HepG2 (cell line): ENCODE results near the gene LDB3. TPM values are rescaled to one million over a fixed set of nuclear protein-coding genes. Genes with fewer than 3 reads are reported as not detected.

Experiments
- ATAC-seq: fragments of 200-7000 bp; cut with Tn5 transposase; 3 replicates; pipeline ENCODE4 v1.9.1; 2020; ENCODE audit warnings: mild to moderate bottlenecking, moderate library complexity
- BruUV-seq: library from RNA; stranded (reverse); fragments of 400-500 nt; replicated peaks from 2 replicates; lab custom pipeline; 2021; lab: Mats Ljungman, UMichigan
- CTCF ChIA-PET: fragments of 300-600 bp; formaldehyde crosslinking; extraction: SDS; loops from one replicate; lab custom pipeline; 2021; ENCODE audit warnings: low total read pairs, inconsistent platforms, low intra/inter-chr PET ratio; lab: Yijun Ruan, JAX
- POLR2A ChIA-PET: fragments of 350-600 bp; sonication (Branson Sonifier 250); formaldehyde crosslinking; loops from one replicate; lab custom pipeline; 2020; ENCODE audit warnings: antibody characterized with exemption, inconsistent platforms; lab: Yijun Ruan, JAX
- DNase-seq: peaks from one replicate; pipeline ENCODE4 v3.0.0-alpha.2; 2015; ENCODE audit warnings: low spot score
- FAIRE-seq: peaks from 3 replicates; lab custom pipeline; 2011; peaks lifted over from hg19 to GRCh38; lab: Jason Lieb, UNC
- H2AFZ ChIP-seq: one replicate; pipeline ENCODE4 v1.6.1; 2011; ENCODE audit warnings: low read length, inconsistent platforms
- H3K27ac ChIP-seq: fragments of 300-600 bp; 3 replicates; pipeline ENCODE4 v1.8.0; 2011; ENCODE audit warnings: mixed run types, mild to moderate bottlenecking, mixed read lengths, low read length, inconsistent platforms; ENCODE audit not compliant: insufficient read depth; ENCODE audit errors: extremely low read length
- H3K27me3 ChIP-seq, 2 experiments: fragments of 200-600 bp in 1 of 2; 2 replicates in 1 of 2; 3 replicates in 1 of 2; pipeline versions ENCODE4 v1.6.0 to v1.8.0; 2011; ENCODE audit warnings: low read length in 2 of 2, mild to moderate bottlenecking in 2 of 2, moderate library complexity in 2 of 2, inconsistent platforms in 1 of 2; ENCODE audit not compliant: insufficient read depth in 2 of 2, control insufficient read depth in 1 of 2
- H3K36me3 ChIP-seq, 2 experiments: fragments of 200-600 bp in 1 of 2; replicated peaks in 1 of 2; 2 replicates in 1 of 2; 3 replicates in 1 of 2; pipeline versions ENCODE4 v1.5.1 to v1.8.0; 2011; ENCODE audit warnings: low read length in 2 of 2, inconsistent platforms in 1 of 2; ENCODE audit not compliant: insufficient read depth in 2 of 2, control insufficient read depth in 1 of 2
- H3K4me1 ChIP-seq: 2 replicates; pipeline ENCODE4 v1.5.1; 2012; ENCODE audit warnings: low read length, inconsistent platforms; ENCODE audit not compliant: insufficient read depth
- H3K4me2 ChIP-seq: 2 replicates; pipeline ENCODE4 v1.6.0; 2011; ENCODE audit warnings: low read depth, low read length, inconsistent platforms
- H3K4me3 ChIP-seq, 3 experiments: fragments of 200-600 bp in 1 of 3; sonication (generic), shearing (Covaris generic) in 1 of 3; replicated peaks in 1 of 3; 2 replicates each; pipeline ENCODE4 v1.5.1; 2011 to 2016; ENCODE audit warnings: low read length in 3 of 3, inconsistent platforms in 2 of 3, low read depth in 2 of 3, mild to moderate bottlenecking in 2 of 3, control low read depth in 1 of 3, mixed read lengths in 1 of 3; ENCODE audit not compliant: insufficient read depth in 1 of 3
- H3K79me2 ChIP-seq: one replicate; pipeline ENCODE4 v1.6.1; 2011; ENCODE audit warnings: low read length, inconsistent platforms; ENCODE audit not compliant: insufficient read depth
- H3K9ac ChIP-seq: 2 replicates; pipeline ENCODE4 v1.6.0; 2011; ENCODE audit warnings: mild to moderate bottlenecking, low read depth, low read length, inconsistent platforms; ENCODE audit not compliant: insufficient read depth
- H3K9me3 ChIP-seq: 2 replicates; pipeline ENCODE4 v1.5.1; 2012; ENCODE audit warnings: mild to moderate bottlenecking, low read length
- H4K20me1 ChIP-seq: 2 replicates; pipeline ENCODE4 v1.6.0; 2011; ENCODE audit warnings: inconsistent platforms, mild to moderate bottlenecking, low read length, moderate library complexity; ENCODE audit not compliant: insufficient read depth
- GFI1 ChIP-seq: sonication (generic); formaldehyde crosslinking; IDR thresholded peaks from 2 replicates; pipeline ENCODE4 v1.5.0; 2020; ENCODE audit warnings: missing genetic modification reagents, mild to moderate bottlenecking, borderline replicate concordance
- PAX8 ChIP-seq: sonication (generic); formaldehyde crosslinking; IDR thresholded peaks from 2 replicates; pipeline ENCODE4 v1.8.0; 2022; ENCODE audit warnings: mild to moderate bottlenecking, missing genetic modification reagents, borderline replicate concordance
- PHF20 ChIP-seq: sonication (generic); formaldehyde crosslinking; IDR thresholded peaks from 2 replicates; pipeline ENCODE4 v1.5.0; 2020; ENCODE audit warnings: mild to moderate bottlenecking, missing genetic modification reagents
- SRY ChIP-seq: sonication (generic); formaldehyde crosslinking; IDR thresholded peaks from 2 replicates; pipeline ENCODE4 v1.8.0; 2022; ENCODE audit warnings: mild to moderate bottlenecking, missing genetic modification reagents
- ZNF572 ChIP-seq: sonication (generic); formaldehyde crosslinking; IDR thresholded peaks from 2 replicates; pipeline ENCODE4 v1.5.1; 2020; ENCODE audit warnings: mild to moderate bottlenecking, missing genetic modification reagents
- ZNF773 ChIP-seq: sonication (generic); formaldehyde crosslinking; IDR thresholded peaks from 2 replicates; pipeline ENCODE4 v1.4.0; 2020; ENCODE audit warnings: missing genetic modification reagents, borderline replicate concordance
- WGBS: methylation state at CpG from one replicate; pipeline ENCODE4 v1.1.6; 2017; ENCODE audit warnings: low lambda C conversion rate; 5-methylcytosine and 5-hydroxymethylcytosine counted together
- in situ Hi-C: cut with HindIII; loops from 2 replicates; pipeline ENCODE4 v1.10.0; 2017; ENCODE audit warnings: low pct_unique_long_range_greater_than_20kb; ENCODE audit not compliant: extremely low pct_ligation_motif_present
- intact Hi-C: fragments of 100-400 bp; cut with micrococcal nuclease; formaldehyde crosslinking; loops from one replicate; pipeline ENCODE4 v1.10.0; 2022; ENCODE audit not compliant: unreplicated experiment
- polyA plus RNA-seq, 8 experiments: library from polyadenylated mRNA; depleted of rRNA in 3 of 8; stranded (reverse) in 7 of 8; unstranded in 1 of 8; fragments of >200 nt; fragmentation: Illumina TruSeq in 4 of 8; extraction: Trizol in 4 of 8; gene quantifications; 2 replicates each; pipeline versions ENCODE4 v1.2.1 to v1.2.3, GENCODE V29; 2011 to 2016; ENCODE audit warnings: low read depth in 4 of 8, missing spikeins in 1 of 8, mixed read lengths in 1 of 8; ENCODE audit not compliant: insufficient read depth in 1 of 8
- total RNA-seq, 5 experiments: library from RNA; depleted of rRNA; stranded (reverse); fragments of >200 nt; fragmentation: Illumina TruSeq; extraction: Trizol; gene quantifications; 2 replicates each; pipeline ENCODE4 v1.2.3, GENCODE V29; 2016; ENCODE audit warnings: low read depth in 1 of 5
- TF ChIP-seq, protein P1 (sequence below): sonication (generic); formaldehyde crosslinking; IDR thresholded peaks from 2 replicates; pipeline ENCODE4 v1.8.0; 2022; ENCODE audit warnings: mild to moderate bottlenecking, missing genetic modification reagents
- TF ChIP-seq, protein P2 (sequence below): sonication (generic); formaldehyde crosslinking; IDR thresholded peaks from 2 replicates; pipeline ENCODE4 v1.4.0; 2020; ENCODE audit warnings: mild to moderate bottlenecking, missing genetic modification reagents

Gene LDB3
- total and polyA plus RNA-seq, 2 of the 13 experiments (the other 11 are each of a cell fraction or from before 2014, with no cell fraction given) = not detected

DNA sequence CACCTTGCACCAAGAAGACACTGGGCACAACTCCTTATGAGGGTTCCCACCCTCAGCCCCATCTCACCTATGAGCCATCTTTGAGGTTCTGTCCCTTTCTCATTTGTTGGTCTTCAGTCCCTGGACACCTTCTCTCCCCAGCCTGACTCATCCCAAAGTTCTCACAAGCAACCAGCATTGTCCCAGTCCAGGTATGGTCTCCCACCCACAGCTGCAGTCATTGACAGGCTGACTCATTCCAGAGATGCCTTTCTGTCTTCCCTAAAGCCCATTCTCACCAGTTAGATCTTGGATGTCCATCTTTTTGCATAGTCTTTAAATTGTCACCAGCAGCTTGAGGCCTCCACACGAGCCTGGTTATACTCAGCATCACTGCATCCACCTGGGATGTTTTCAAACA, 61.4 kb downstream of the LDB3 start:
- Histone ChIP-seq H4K20me1 (no peaks in the 10 kb centered on the region), H2AFZ (no peak overlapping the region), H3K4me1 (peaks cover 40% of the 10 kb centered on the region), H3K79me2 (no peaks in the 10 kb centered on the region), H3K4me2 (no peak overlapping the region), H3K9ac (no peak overlapping the region), H3K27me3 (peaks cover 2 to 23% of the 10 kb centered on the region in 2 experiments; a peak in 2 of 5 replicates), H3K27ac (no peak overlapping the region), H3K36me3 (no peaks in the 10 kb centered on the region), H3K9me3 (no peaks in the 10 kb centered on the region), H3K4me3 (no peak overlapping the region)
- ChIA-PET CTCF (no interaction called here), POLR2A (interaction anchor here (1.3 to 1.5 kb wide), 2 partner anchors 26 to 28 kb away, joined by 3 to 7 read pairs; partner anchors contain the start of gene BMPR1A)
- ATAC-seq (peak; percentile 23), FAIRE-seq (no peak), DNase-seq (no peak)
- 0% methylated on average over 1 of the region's 1 CpG for WGBS
- in situ Hi-C loops = no loop called here
- TF ChIP-seq SRY (CRISPR knock-in tag) (no peak), GFI1 (CRISPR knock-in tag) (no peak), PHF20 (CRISPR knock-in tag) (no peak), PAX8 (no peak), ZNF773 (CRISPR knock-in tag) (no peak), ZNF572 (CRISPR knock-in tag) (no peak)
- TF ChIP-seq, protein P1, sequence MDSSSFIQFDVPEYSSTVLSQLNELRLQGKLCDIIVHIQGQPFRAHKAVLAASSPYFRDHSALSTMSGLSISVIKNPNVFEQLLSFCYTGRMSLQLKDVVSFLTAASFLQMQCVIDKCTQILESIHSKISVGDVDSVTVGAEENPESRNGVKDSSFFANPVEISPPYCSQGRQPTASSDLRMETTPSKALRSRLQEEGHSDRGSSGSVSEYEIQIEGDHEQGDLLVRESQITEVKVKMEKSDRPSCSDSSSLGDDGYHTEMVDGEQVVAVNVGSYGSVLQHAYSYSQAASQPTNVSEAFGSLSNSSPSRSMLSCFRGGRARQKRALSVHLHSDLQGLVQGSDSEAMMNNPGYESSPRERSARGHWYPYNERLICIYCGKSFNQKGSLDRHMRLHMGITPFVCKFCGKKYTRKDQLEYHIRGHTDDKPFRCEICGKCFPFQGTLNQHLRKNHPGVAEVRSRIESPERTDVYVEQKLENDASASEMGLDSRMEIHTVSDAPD (CRISPR knock-in tag) = no peak
- TF ChIP-seq, protein P2, sequence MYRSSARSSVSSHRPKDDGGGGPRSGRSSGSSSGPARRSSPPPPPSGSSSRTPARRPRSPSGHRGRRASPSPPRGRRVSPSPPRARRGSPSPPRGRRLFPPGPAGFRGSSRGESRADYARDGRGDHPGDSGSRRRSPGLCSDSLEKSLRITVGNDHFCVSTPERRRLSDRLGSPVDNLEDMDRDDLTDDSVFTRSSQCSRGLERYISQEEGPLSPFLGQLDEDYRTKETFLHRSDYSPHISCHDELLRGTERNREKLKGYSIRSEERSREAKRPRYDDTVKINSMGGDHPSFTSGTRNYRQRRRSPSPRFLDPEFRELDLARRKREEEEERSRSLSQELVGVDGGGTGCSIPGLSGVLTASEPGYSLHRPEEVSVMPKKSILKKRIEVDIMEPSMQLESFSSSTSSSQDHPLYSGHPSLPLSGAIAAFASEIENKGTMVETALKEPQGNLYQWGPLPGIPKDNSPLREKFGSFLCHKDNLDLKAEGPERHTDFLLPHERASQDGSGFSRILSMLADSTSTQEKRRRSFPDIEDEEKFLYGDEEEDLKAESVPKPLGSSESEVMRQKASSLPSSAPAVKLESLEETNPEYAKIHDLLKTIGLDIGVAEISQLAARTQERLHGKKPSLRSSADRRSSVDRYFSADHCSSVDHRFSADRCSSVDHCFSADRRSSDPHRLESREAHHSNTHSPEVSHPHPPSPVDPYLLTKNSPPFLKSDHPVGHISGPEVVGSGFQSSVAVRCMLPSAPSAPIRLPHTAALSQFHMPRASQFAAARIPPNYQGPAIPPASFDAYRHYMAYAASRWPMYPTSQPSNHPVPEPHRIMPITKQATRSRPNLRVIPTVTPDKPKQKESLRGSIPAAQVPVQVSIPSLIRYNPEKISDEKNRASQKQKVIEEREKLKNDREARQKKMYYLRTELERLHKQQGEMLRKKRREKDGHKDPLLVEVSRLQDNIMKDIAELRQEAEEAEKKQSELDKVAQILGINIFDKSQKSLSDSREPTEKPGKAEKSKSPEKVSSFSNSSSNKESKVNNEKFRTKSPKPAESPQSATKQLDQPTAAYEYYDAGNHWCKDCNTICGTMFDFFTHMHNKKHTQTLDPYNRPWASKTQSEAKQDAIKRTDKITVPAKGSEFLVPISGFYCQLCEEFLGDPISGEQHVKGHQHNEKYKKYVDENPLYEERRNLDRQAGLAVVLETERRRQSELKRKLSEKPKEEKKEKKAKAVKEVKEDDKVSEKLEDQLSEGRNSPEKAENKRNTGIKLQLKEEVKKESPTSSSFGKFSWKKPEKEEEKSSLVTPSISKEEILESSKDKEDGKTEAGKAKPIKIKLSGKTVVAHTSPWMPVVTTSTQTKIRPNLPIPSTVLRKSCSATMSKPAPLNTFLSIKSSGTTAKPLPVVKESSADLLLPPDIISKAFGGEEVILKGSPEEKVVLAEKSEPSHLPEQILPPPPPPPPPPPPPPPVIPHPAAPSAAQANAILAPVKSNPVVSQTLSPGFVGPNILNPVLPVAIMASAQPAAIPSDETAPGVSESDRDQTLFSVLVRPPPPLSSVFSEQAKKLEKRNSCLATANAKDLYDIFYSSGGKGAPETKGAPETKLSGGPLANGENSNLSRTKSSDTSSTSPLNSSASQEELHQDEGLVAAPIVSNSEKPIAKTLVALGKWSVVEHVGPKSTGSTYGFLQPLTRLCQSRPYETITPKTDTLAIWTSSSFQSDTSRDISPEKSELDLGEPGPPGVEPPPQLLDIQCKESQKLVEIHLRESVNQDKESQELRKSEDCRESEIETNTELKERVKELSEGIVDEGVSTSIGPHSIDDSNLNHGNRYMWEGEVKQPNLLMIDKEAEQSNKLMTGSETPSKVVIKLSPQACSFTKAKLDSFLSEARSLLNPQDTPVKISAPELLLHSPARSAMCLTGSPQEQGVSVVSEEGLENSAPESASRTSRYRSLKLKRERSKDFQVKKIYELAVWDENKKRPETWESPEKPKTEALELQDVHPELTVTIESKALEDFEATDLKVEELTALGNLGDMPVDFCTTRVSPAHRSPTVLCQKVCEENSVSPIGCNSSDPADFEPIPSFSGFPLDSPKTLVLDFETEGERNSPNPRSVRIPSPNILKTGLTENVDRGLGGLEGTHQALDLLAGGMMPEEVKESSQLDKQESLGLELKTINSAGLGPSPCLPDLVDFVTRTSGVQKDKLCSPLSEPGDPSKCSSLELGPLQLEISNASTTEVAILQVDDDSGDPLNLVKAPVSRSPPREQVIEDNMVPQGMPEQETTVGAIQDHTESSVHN = no peak
- BruUV-seq = no TSS peak
- intact Hi-C loops = no loop called here
